Central memory CD8-positive, alpha-beta T cell (primary cell): ENCODE measurements around the gene SHOC2.

Source experiments
- ATAC-seq: fragments of 150-1000 bp; cut with Tn5 transposase; replicated peaks from 2 replicates; pipeline ENCODE4 v1.10.0; 2022; ENCODE audit warnings: mild to moderate bottlenecking, moderate FRiP score, moderate number of reproducible peaks; ENCODE audit not compliant: poor library complexity, severe bottlenecking; ENCODE audit errors: extremely low read depth
- DNase-seq, 2 donors: peaks; one replicate each; pipeline ENCODE4 v3.0.0; 2021; ENCODE audit warnings: low spot score in 2 of 2
- H3K27ac Mint-ChIP-seq: one replicate; pipeline ENCODE4 v1.8.0; 2022; ENCODE audit warnings: low read depth, mild to moderate bottlenecking, moderate library complexity, mixed read lengths
- H3K27me3 Mint-ChIP-seq: one replicate; pipeline ENCODE4 v1.8.0; 2022; ENCODE audit warnings: mixed read lengths
- H3K36me3 Mint-ChIP-seq: one replicate; pipeline ENCODE4 v1.8.0; 2022; ENCODE audit warnings: mild to moderate bottlenecking, moderate library complexity, mixed read lengths; ENCODE audit not compliant: insufficient read depth
- H3K4me1 Mint-ChIP-seq: one replicate; pipeline ENCODE4 v1.8.0; 2022; ENCODE audit warnings: mixed read lengths
- H3K4me3 Mint-ChIP-seq: one replicate; pipeline ENCODE4 v1.8.0; 2022; ENCODE audit warnings: mild to moderate bottlenecking, moderate library complexity, mixed read lengths
- H3K9me3 Mint-ChIP-seq: one replicate; pipeline ENCODE4 v1.8.0; 2022; ENCODE audit warnings: mixed read lengths

The SHOC2 gene

DNA sequence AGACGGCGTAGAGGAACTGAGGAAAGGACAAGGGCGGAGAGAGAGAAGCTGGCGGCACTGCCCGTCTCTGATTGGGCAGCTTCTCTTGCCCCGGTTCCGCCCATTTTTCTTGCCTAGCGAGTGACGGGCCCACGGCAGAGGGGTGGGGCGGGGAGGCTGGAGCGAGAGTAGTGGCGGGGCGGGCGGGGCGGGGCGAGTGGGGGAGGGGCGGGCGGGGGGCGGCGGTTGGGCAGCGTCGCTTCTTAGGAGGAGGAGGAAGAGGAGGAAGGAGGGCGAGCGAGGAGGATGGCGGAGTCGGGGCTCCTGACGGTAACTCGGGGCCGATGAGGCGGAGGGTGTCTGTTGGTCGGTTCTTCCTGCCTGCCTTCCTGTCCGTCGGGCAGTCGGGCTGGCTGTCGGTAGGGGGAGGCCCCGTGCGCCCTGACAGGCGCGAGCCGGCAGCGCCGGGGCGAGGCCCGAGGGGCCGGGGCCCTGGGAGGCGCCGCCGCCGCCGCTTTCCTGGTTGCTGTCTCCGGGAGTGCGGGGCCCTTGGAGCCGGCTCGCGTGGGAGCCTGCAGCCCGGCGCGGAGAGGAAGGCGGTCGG, at the start of gene SHOC2:
Gene SHOC2, plus strand, starts transcription at position 256 of the 583 bp plus-strand sequence. CDS start 44,755 bp downstream, outside the sequence.
- peaks cover 42% of the 10 kb centered on the region for H3K4me1 Mint-ChIP-seq
- H3K36me3 Mint-ChIP-seq = peaks cover 28% of the 10 kb centered on the region
- H3K9me3 Mint-ChIP-seq = no peaks in the 10 kb centered on the region
- ATAC-seq (peak; percentile 44), DNase-seq (peak; percentile 88 to 98)
- H3K27ac Mint-ChIP-seq = peak within 1 kb of the TSS; percentile 95
- H3K4me3 Mint-ChIP-seq = peak within 1 kb of the TSS; percentile 95
- H3K27me3 Mint-ChIP-seq = no peaks in the 10 kb centered on the region

DNA sequence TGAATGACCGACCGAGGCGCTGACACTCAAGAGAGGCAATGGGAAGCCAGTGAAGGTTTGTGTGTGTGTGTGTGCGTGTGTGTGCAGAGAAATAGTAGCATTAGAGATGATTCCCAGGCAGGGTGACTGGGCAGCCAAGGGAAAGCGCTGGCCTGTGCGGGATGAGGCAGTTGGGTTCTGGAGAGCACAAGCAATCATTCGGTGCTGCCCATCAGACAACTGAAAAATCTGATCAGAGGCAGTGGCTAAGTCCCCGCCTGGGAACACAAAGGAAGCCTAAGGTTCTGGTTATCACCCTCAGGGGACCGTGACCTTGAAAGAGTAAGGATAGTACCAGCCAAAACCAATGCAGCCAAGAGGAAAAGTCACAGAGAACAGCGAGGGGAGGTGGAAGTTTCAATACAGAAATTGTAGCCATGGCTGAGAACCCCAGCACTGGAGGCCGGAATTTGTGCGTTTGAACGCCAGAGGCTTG, 48.5 kb upstream of the SHOC2 start:
- H3K9me3 Mint-ChIP-seq = no peaks in the 10 kb centered on the region
- H3K4me1 Mint-ChIP-seq = peaks cover 65% of the 10 kb centered on the region
- peaks cover 40% of the 10 kb centered on the region for H3K36me3 Mint-ChIP-seq
- peak overlapping the region; percentile 97 for H3K27ac Mint-ChIP-seq
- ATAC-seq (no peak), DNase-seq (no peak)
- H3K4me3 Mint-ChIP-seq = peak overlapping the region; percentile 78
- H3K27me3 Mint-ChIP-seq = no peaks in the 10 kb centered on the region

DNA sequence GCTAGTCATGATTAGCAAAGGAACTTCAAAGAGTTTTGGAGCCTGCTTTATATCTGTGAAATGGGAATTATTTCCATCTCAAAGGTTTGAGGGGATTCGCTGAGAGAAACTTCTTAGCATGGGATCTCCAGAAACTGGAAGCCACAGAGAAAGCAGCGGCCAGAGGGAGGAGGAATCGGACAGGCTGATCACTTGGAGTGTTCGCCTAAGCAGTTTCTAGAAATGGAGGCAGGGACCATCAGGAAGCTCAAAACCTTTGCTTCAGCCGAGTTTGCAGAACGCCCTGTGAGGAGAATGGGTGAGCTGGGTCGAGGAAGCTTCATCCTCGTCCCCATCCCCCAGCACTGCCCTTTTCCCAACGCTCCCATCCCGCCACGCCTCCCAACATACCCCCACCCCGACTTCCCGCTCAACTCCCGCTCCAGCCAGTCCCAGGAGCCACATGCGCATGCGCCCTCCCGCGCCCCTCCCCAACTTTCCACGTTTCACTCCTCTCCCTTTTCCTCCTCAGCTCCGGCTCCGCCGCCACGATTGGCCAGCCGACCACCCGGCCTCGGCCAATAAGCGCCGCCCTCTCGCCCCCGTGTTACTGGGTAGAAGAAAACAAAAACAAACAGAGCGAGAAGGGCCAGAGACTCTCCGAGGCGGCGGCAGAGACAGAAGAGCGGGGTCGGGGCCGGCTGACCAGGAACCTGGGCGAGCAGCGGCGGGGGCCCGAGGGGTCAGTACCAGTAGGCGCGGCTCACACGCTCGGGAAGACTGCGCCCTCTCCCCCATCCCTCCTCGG, 47.9 kb upstream of the SHOC2 start, which contains the start of gene PDCD4:
Gene PDCD4, plus strand, starts transcription at position 631 of the 787 bp plus-strand sequence. CDS start 4,100 bp downstream, outside the sequence.
- Mint-ChIP-seq H3K4me1 (peaks cover 64% of the 10 kb centered on the region), H3K36me3 (peaks cover 39% of the 10 kb centered on the region), H3K27me3 (no peaks in the 10 kb centered on the region), H3K27ac (peak within 1 kb of the TSS; percentile 97), H3K4me3 (peak within 1 kb of the TSS; percentile 78), H3K9me3 (no peaks in the 10 kb centered on the region)
- DNase-seq (peak; percentile 84 to 89), ATAC-seq (peak; percentile 59)

DNA sequence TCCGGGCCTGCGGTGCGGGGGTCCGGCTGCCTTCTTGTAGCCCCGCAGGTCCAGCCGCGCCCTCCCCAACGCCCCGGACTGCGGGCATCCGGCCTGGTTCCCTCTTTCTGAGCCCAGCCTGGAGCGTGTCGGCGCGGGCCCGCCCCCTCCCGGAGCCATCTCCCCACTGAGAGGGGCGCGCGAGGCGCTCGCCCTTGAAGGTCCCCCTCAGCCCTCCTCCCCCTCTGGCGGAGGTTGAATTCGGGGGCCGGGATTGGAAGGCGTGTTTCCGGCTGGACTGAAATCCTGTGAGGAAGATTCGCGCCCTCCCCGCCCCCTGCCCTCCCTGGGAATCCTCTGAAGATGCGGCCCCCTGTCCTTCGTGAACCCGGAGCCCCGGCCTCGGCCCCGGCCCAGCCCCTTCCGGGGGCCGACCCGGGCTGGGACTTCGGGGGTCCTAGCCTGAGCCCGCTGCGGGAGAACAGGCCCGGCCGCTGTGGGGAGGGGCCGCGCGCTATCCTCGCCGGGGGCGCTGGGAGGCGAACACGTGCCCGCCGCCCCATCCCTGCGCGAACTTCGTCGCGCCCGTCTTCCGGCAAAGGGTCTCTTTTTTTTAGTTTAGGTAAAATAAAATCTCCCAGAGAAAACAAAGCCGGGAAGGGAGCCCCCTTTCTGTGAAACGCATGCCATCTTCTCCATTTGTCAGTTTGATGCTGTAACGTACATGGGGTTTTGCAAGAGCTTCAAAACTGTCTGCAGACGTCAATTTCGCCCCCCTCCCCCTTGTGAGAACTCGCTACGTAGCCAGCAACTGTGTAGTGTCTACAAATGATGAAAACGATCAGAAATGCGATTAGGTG, 47.0 kb upstream of the SHOC2 start:
- DNase-seq (peak; percentile 64 to 88), ATAC-seq (peak; percentile 77)
- no peaks in the 10 kb centered on the region for H3K9me3 Mint-ChIP-seq
- peaks cover 60% of the 10 kb centered on the region for H3K4me1 Mint-ChIP-seq
- H3K4me3 Mint-ChIP-seq = peak overlapping the region; percentile 78
- peaks cover 41% of the 10 kb centered on the region for H3K36me3 Mint-ChIP-seq
- H3K27me3 Mint-ChIP-seq = no peaks in the 10 kb centered on the region
- peak overlapping the region; percentile 97 for H3K27ac Mint-ChIP-seq

DNA sequence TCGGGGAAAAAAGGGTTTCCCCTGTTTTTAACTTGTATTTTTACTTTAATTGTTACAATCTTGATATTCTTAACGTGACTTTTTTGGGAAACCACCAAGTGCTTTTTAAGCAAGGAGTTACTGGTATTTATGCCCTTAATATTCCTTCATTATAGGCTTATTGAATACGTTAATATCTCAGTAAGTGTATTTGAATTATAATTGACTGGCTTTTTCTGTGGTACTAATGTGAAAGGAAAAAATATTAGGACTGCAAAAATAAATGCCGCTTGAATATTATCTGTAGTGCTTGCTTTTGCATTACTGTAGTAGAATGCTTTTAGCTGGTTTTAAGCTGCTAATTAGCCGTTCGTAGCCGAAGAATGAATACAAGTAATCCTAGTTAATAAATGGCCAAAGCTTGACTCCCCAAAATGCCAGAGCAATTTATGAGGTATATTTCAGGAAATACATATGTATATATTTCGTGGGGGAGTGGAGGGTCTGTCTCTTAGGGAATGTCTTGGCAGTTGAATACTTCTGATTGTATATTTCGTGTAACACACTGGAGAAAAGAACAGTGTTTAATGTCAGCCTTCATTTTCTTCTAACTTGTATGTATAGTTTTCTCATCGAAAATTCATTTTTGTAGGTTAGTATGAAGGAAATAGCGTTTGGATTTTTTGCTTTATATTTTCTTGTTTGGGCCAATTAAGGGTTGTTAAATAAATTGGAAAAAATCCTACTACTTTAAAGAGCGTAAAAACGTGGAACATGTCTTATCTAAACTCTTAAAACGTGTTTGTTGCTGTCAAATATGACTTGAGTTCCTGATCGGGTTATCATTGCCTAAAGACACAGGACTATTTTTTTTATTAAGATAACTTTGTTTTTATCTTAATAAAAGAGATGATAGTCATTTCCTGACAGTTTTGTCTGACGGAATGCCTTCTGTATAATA, 46.1 kb upstream of the SHOC2 start:
- no peaks in the 10 kb centered on the region for H3K27me3 Mint-ChIP-seq
- no peak for DNase-seq

DNA sequence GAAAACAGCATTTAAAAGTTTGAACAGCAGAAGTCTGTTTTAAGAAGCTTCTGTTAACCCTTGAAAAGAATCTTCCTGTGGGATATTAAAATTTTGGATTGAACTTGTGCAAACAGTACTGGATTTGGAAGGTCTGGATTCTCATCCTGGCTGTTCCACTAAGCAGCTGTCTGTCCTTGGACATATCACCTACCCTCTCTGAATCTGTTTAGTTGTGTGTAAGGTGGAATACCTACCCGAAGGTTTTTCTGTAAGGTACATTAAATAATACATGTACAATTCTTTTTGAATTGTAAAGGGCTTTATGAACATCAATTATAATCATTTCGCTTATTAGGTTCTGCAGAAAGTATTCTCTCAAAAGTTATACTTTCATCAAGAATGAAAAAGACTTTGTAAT, 45.5 kb upstream of the SHOC2 start:
- peak overlapping the region; percentile 78 for H3K4me3 Mint-ChIP-seq
- DNase-seq (no peak), ATAC-seq (no peak)
- H3K4me1 Mint-ChIP-seq = peaks cover 60% of the 10 kb centered on the region
- H3K36me3 Mint-ChIP-seq = peaks cover 42% of the 10 kb centered on the region
- H3K27me3 Mint-ChIP-seq = no peaks in the 10 kb centered on the region
- H3K27ac Mint-ChIP-seq = peak overlapping the region; percentile 97
- no peaks in the 10 kb centered on the region for H3K9me3 Mint-ChIP-seq

More for the DNA sequence above, 46.1 kb upstream of the SHOC2 start:
- Mint-ChIP-seq H3K9me3 (no peaks in the 10 kb centered on the region), H3K4me1 (peaks cover 60% of the 10 kb centered on the region), H3K27ac (peak overlapping the region; percentile 97), H3K36me3 (peaks cover 38% of the 10 kb centered on the region), H3K4me3 (peak overlapping the region; percentile 78)
- ATAC-seq = no peak

DNA sequence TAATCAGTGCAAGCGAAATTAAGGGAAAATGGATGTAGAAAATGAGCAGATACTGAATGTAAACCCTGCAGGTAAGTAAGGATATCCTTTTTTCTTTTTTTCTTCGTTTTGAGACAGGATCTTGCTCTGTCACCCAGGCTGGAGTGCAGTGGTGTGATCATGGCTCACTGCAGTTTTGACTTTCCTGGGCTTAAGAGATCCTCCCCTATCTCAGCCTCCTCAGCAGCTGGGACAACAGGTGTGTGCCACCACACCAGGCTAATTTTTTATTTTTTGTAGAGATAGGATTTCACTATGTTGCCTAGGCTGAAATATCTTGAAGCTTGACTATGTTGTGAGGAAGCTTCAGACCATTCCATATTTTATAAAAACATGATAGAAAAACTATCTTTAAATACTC, 43.4 kb upstream of the SHOC2 start:
- peaks cover 57% of the 10 kb centered on the region for H3K4me1 Mint-ChIP-seq
- no peaks in the 10 kb centered on the region for H3K27me3 Mint-ChIP-seq
- H3K9me3 Mint-ChIP-seq = no peaks in the 10 kb centered on the region
- H3K36me3 Mint-ChIP-seq = peaks cover 45% of the 10 kb centered on the region
- no peak for ATAC-seq
- peak overlapping the region; percentile 65 for H3K27ac Mint-ChIP-seq
- peak overlapping the region; percentile 57 for H3K4me3 Mint-ChIP-seq
- DNase-seq = no peak

DNA sequence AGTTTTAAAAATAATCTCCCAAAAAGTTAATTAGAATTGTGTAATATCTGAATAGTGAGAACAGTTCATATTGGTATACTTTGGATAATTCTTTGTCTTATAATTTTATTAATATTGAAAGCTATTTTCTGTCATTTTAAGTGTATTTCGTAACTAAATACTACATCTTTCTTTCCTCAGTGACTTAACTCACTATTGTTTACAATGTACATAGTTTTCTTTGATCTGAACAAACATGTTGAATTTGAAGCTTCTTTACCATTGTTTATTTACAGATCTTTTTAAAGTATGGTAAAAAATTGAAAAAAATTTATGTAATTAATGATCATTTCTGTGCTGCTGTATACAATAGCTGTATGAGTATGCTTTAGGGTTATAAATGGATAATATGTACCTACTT, 42.6 kb upstream of the SHOC2 start:
- Mint-ChIP-seq H3K36me3 (peaks cover 44% of the 10 kb centered on the region), H3K27me3 (no peaks in the 10 kb centered on the region), H3K27ac (peak overlapping the region; percentile 39), H3K4me1 (peaks cover 54% of the 10 kb centered on the region), H3K9me3 (no peaks in the 10 kb centered on the region), H3K4me3 (no peak overlapping the region)
- no peak for ATAC-seq
- DNase-seq = no peak

DNA sequence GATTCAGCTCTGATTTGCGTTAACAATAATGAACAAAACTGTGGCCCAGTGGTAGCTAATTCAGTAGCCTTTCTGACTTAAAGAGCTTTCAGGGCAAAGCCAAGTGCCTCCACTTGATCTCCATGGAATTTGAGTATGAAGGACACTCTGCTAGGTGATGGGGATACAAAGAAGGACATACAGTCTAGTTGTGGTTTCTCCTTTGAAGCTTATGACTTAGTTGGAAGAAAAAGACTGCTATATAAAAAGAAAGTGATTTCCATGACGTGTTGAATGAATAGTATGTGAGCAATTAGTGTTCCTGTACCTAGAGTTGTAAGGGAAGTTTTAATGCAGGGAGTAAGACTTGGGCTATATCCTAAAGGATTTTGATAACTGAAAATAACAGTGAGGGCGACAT, 39.4 kb upstream of the SHOC2 start:
- Mint-ChIP-seq H3K27me3 (no peaks in the 10 kb centered on the region), H3K9me3 (no peaks in the 10 kb centered on the region), H3K4me3 (peak overlapping the region; percentile 31), H3K4me1 (peaks cover 75% of the 10 kb centered on the region), H3K36me3 (peaks cover 56% of the 10 kb centered on the region), H3K27ac (peak overlapping the region; percentile 50)
- no peak for ATAC-seq
- DNase-seq = no peak

DNA sequence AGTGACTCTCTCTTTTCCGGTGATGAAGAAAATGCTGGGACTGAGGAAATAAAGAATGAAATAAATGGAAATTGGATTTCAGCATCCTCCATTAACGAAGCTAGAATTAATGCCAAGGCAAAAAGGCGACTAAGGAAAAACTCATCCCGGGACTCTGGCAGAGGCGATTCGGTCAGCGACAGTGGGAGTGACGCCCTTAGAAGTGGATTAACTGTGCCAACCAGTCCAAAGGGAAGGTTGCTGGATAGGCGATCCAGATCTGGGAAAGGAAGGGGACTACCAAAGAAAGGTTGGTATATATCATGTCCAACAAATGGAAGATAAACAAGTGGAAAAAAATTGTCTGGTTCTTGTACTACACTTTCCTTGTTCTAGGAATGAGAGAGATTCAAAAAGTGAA, 38.2 kb upstream of the SHOC2 start:
- Mint-ChIP-seq H3K27me3 (no peaks in the 10 kb centered on the region), H3K4me3 (peak overlapping the region; percentile 68), H3K9me3 (no peaks in the 10 kb centered on the region), H3K4me1 (peaks cover 73% of the 10 kb centered on the region), H3K36me3 (peaks cover 56% of the 10 kb centered on the region), H3K27ac (peak overlapping the region; percentile 50)
- no peak for DNase-seq
- no peak for ATAC-seq

DNA sequence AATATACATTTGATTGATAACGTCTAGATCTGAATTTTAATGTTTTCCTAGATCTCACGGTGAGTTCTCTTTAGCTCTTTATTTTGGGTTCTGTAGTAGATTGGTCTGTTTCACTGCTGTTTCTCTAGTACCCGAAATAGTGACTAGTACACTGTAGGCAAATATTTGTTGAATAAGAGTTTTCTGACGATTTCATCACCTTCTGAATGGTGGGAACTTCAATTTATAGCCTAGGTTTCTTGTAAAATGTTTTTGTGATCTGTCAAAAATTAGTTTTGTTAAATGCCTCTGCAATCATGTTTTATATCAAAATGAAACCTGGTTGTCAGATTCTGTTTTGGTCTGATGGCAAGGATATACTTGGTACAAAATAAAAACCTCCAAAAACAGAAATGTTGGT, 37.5 kb upstream of the SHOC2 start:
- no peak for ATAC-seq
- DNase-seq = no peak
- peaks cover 59% of the 10 kb centered on the region for H3K36me3 Mint-ChIP-seq
- peak overlapping the region; percentile 55 for H3K4me3 Mint-ChIP-seq
- no peaks in the 10 kb centered on the region for H3K9me3 Mint-ChIP-seq
- no peaks in the 10 kb centered on the region for H3K27me3 Mint-ChIP-seq
- peaks cover 75% of the 10 kb centered on the region for H3K4me1 Mint-ChIP-seq
- peak overlapping the region; percentile 50 for H3K27ac Mint-ChIP-seq
